HEK293 (cell line): ENCODE measurements around the gene ATP6V1F.

ENCODE experiments used
- CTCF ChIA-PET: fragments of 350-600 bp; formaldehyde crosslinking; extraction: SDS; loops from one replicate; lab custom pipeline; 2021; ENCODE audit warnings: antibody characterized with exemption; lab: Yijun Ruan, JAX
- POLR2A ChIA-PET: fragments of 300-600 bp; formaldehyde crosslinking; extraction: SDS; loops from one replicate; lab custom pipeline; 2020; ENCODE audit warnings: antibody characterized with exemption, inconsistent platforms; lab: Yijun Ruan, JAX
- H3K27ac ChIP-seq: fragments of 200-500 bp; sonication (Bioruptor generic); 2 replicates; pipeline ENCODE4 v1.5.1; 2014; ENCODE audit warnings: low read depth, low read length, control low read depth, inconsistent platforms; ENCODE audit errors: extremely low read depth
- H3K36me3 ChIP-seq, 2 experiments: fragments of 200-500 bp in 1 of 2; sonication (Bioruptor generic) in 1 of 2; 1 replicate in 1 of 2; 2 replicates in 1 of 2; pipeline ENCODE4 v1.5.1; 2014 to 2017; ENCODE audit warnings: inconsistent platforms in 2 of 2, low read length in 2 of 2; ENCODE audit not compliant: control insufficient read depth in 2 of 2, insufficient read depth in 1 of 2
- H3K4me1 ChIP-seq: fragments of 200-500 bp; sonication (Bioruptor generic); 2 replicates; pipeline ENCODE4 v1.5.1; 2014; ENCODE audit warnings: mild to moderate bottlenecking, low read length, inconsistent platforms; ENCODE audit not compliant: control insufficient read depth, insufficient read depth
- H3K4me3 ChIP-seq: 2 replicates; pipeline ENCODE4 v1.5.1; 2011; ENCODE audit warnings: low read depth, mild to moderate bottlenecking, control low read depth, low read length, moderate library complexity
- H3K9me3 ChIP-seq: fragments of 200-500 bp; sonication (Bioruptor generic); 2 replicates; pipeline ENCODE4 v1.5.1; 2014; ENCODE audit warnings: low read depth, low read length, inconsistent platforms; ENCODE audit not compliant: control insufficient read depth, insufficient read depth
- FEZF1 ChIP-seq: fragments of 450-650 bp; formaldehyde crosslinking; IDR thresholded peaks from 2 replicates; pipeline ENCODE4 v1.5.1; 2016; ENCODE audit warnings: missing biosample characterization, missing genetic modification characterization
- GLIS2 ChIP-seq: fragments of 450-650 bp; formaldehyde crosslinking; IDR thresholded peaks from 2 replicates; pipeline ENCODE4 v1.5.1; 2016; ENCODE audit warnings: missing biosample characterization, missing genetic modification characterization
- HIC1 ChIP-seq: fragments of 450-650 bp; formaldehyde crosslinking; IDR thresholded peaks from 2 replicates; pipeline ENCODE4 v1.5.1; 2016; ENCODE audit warnings: missing biosample characterization, missing genetic modification characterization
- MYNN ChIP-seq: fragments of 450-650 bp; formaldehyde crosslinking; IDR thresholded peaks from 2 replicates; pipeline ENCODE4 v1.5.1; 2016; ENCODE audit warnings: missing biosample characterization, missing genetic modification characterization, borderline replicate concordance
- PBX3 ChIP-seq: sonication (generic); formaldehyde crosslinking; IDR thresholded peaks from 2 replicates; pipeline ENCODE4 v1.8.1; 2022; ENCODE audit warnings: mild to moderate bottlenecking, moderate library complexity, missing genetic modification reagents
- ZBTB20 ChIP-seq: fragments of 450-650 bp; formaldehyde crosslinking; IDR thresholded peaks from 2 replicates; pipeline ENCODE4 v1.5.1; 2016; ENCODE audit warnings: missing biosample characterization, missing genetic modification characterization
- ZEB2 ChIP-seq: fragments of 450-650 bp; formaldehyde crosslinking; IDR thresholded peaks from 2 replicates; pipeline ENCODE4 v1.5.1; 2016; ENCODE audit warnings: missing biosample characterization, missing genetic modification characterization
- ZFHX2 ChIP-seq: fragments of 450-650 bp; formaldehyde crosslinking; conservative IDR thresholded peaks from 2 replicates; pipeline ENCODE4 v1.5.1; 2016; ENCODE audit warnings: missing biosample characterization, missing genetic modification characterization
- ZNF133 ChIP-seq: fragments of 450-650 bp; formaldehyde crosslinking; IDR thresholded peaks from 2 replicates; pipeline ENCODE4 v1.5.1; 2016; ENCODE audit warnings: missing biosample characterization, missing genetic modification characterization
- ZNF274 ChIP-seq, 2 experiments: fragments of 200-500 bp in 1 of 2; fragments of 450-650 bp in 1 of 2; sonication (Bioruptor generic) in 1 of 2; formaldehyde crosslinking in 1 of 2; IDR thresholded peaks; 2 replicates each; pipeline versions ENCODE4 v1.5.1 to v1.6.1; 2014 to 2016; ENCODE audit warnings: borderline replicate concordance in 1 of 2, inconsistent platforms in 1 of 2, low read length in 1 of 2, missing biosample characterization in 1 of 2, missing genetic modification characterization in 1 of 2
- ZNF404 ChIP-seq: fragments of 450-650 bp; formaldehyde crosslinking; IDR thresholded peaks from 2 replicates; pipeline ENCODE4 v1.5.1; 2017; ENCODE audit warnings: missing biosample characterization, missing genetic modification characterization
- ZNF426 ChIP-seq: fragments of 450-650 bp; formaldehyde crosslinking; IDR thresholded peaks from 2 replicates; pipeline ENCODE4 v1.5.1; 2017; ENCODE audit warnings: missing biosample characterization, missing genetic modification characterization, mild to moderate bottlenecking, inconsistent platforms, moderate library complexity
- ZNF473 ChIP-seq: fragments of 450-650 bp; formaldehyde crosslinking; IDR thresholded peaks from 2 replicates; pipeline ENCODE4 v1.5.1; 2017; ENCODE audit warnings: missing biosample characterization, missing genetic modification characterization
- ZNF548 ChIP-seq: fragments of 450-650 bp; formaldehyde crosslinking; IDR thresholded peaks from 2 replicates; pipeline ENCODE4 v1.5.1; 2016; ENCODE audit warnings: missing biosample characterization, missing genetic modification characterization
- ZNF747 ChIP-seq: fragments of 450-650 bp; formaldehyde crosslinking; IDR thresholded peaks from 2 replicates; pipeline ENCODE4 v1.5.1; 2016; ENCODE audit warnings: missing biosample characterization, missing genetic modification characterization
- ZNF792 ChIP-seq: fragments of 450-650 bp; formaldehyde crosslinking; IDR thresholded peaks from 2 replicates; pipeline ENCODE4 v1.5.1; 2016; ENCODE audit warnings: missing biosample characterization, missing genetic modification characterization
- ZNF837 ChIP-seq: fragments of 450-650 bp; formaldehyde crosslinking; IDR thresholded peaks from 2 replicates; pipeline ENCODE4 v1.5.1; 2016; ENCODE audit warnings: missing biosample characterization, missing genetic modification characterization

Gene ATP6V1F

GRCh38 chr7:128876978-128877755, 14.5 kb downstream of the ATP6V1F start:
- CTCF ChIA-PET: interaction anchor here (0.6 to 7.0 kb wide), 2 partner anchors 449 to 451 kb away, joined by 3 to 85 read pairs; no protein-coding TSS in a partner anchor
- H3K4me1 ChIP-seq: no peaks in the 10 kb centered on the region
- no peak overlapping the region for H3K27ac ChIP-seq
- no peak overlapping the region for H3K4me3 ChIP-seq
- POLR2A ChIA-PET: no interaction called here
- H3K9me3 ChIP-seq: no peaks in the 10 kb centered on the region
- H3K36me3 ChIP-seq: no peaks in the 10 kb centered on the region
- TF ChIP-seq MYNN (no peak), HIC1 (peak; percentile 34; the same call in 1 of the 2 replicates), GLIS2 (tag by site-specific recombination) (0 out of 2 replicates have a peak, but pooled peaks have one; percentile 15)

GRCh38 chr7:128877756-128878120, 15.1 kb downstream of the ATP6V1F start:
- no peaks in the 10 kb centered on the region for H3K4me1 ChIP-seq
- H3K27ac ChIP-seq: no peak overlapping the region
- TF ChIP-seq ZNF404 (no peak), ZNF473 (tag by site-specific recombination) (no peak), ZBTB20 (tag by site-specific recombination) (0 out of 2 replicates have a peak, but pooled peaks have one; percentile 22)
- H3K36me3 ChIP-seq: no peaks in the 10 kb centered on the region
- ChIA-PET CTCF (interaction anchor here (6.5 to 7.0 kb wide), 2 partner anchors 15 to 450 kb away, joined by 56 to 85 read pairs; partner anchors contain the start of gene ATP6V1F), POLR2A (interaction anchor here (0.6 kb wide), 1 partner anchor 8 kb away, joined by 4 read pairs; no protein-coding TSS in a partner anchor)
- no peaks in the 10 kb centered on the region for H3K9me3 ChIP-seq
- no peak overlapping the region for H3K4me3 ChIP-seq

GRCh38 chr7:128878226-128879105, 15.8 kb downstream of the ATP6V1F start:
- Histone ChIP-seq H3K4me3 (no peak overlapping the region), H3K4me1 (no peaks in the 10 kb centered on the region), H3K9me3 (no peaks in the 10 kb centered on the region), H3K27ac (no peak overlapping the region), H3K36me3 (no peaks in the 10 kb centered on the region)
- CTCF ChIA-PET: interaction anchor here (0.6 to 7.0 kb wide), 8 partner anchors 12 to 450 kb away, joined by 3 to 85 read pairs (median 3); partner anchors contain the start of gene ATP6V1F
- TF ChIP-seq ZEB2 (peak; percentile 42; the same call in 1 of the 2 replicates), FEZF1 (tag by site-specific recombination) (no peak)
- POLR2A ChIA-PET: interaction anchor here (0.6 kb wide), 1 partner anchor 7 kb away, joined by 4 read pairs; no protein-coding TSS in a partner anchor

GRCh38 chr7:128879461-128879938, 16.8 kb downstream of the ATP6V1F start:
- Histone ChIP-seq H3K36me3 (no peaks in the 10 kb centered on the region), H3K9me3 (no peaks in the 10 kb centered on the region), H3K4me3 (no peak overlapping the region), H3K27ac (no peak overlapping the region), H3K4me1 (no peaks in the 10 kb centered on the region)
- CTCF ChIA-PET: interaction anchor here (0.6 to 7.0 kb wide), 17 partner anchors 13 to 451 kb away, joined by 3 to 85 read pairs (median 3); partner anchors contain the start of gene ATP6V1F
- POLR2A ChIA-PET: interaction anchor here (0.7 to 1.6 kb wide), 2 partner anchors 17 to 18 kb away, joined by 4 to 6 read pairs; partner anchors contain the start of gene ATP6V1F
- no peak for TF ChIP-seq HIC1
- TF ChIP-seq ZNF792 (tag by site-specific recombination): no peak
- no peak for TF ChIP-seq ZFHX2
- no peak for TF ChIP-seq ZNF548
- TF ChIP-seq ZNF133 (tag by site-specific recombination): no peak
- no peak for TF ChIP-seq ZNF747
- no peak for TF ChIP-seq PBX3 (CRISPR knock-in tag)
- no peak for TF ChIP-seq ZNF837 (tag by site-specific recombination)
- no peak for TF ChIP-seq ZNF274 (IDR thresholded peaks at IDR 0.05; ENCODE audit: low read length)
- TF ChIP-seq ZNF274 (tag by site-specific recombination; IDR thresholded peaks at IDR 0.05; ENCODE audit: borderline replicate concordance): no peak
- no peak for TF ChIP-seq ZNF426 (tag by site-specific recombination)
